ACC112 (cell line): ENCODE results near the gene FBLN2.
"Not testable (repeated sequence)": the region's sequence is repeated elsewhere in the genome, so short reads cannot be mapped to it uniquely, and the experiment has no call there.

Experiments
- H2AFZ ChIP-seq: fragments of 200-600 bp; sonication (generic); one replicate; pipeline ENCODE4 v1.6.0; 2017; ENCODE audit warnings: antibody characterized with exemption, low read length; ENCODE audit not compliant: unreplicated experiment
- H3K27ac ChIP-seq: fragments of 200-600 bp; sonication (generic); 2 replicates; pipeline ENCODE4 v1.5.1; 2014; ENCODE audit warnings: low read depth, mild to moderate bottlenecking, antibody characterized with exemption, low read length, moderate library complexity
- H3K27me3 ChIP-seq: fragments of 200-600 bp; sonication (generic); 2 replicates; pipeline ENCODE4 v1.6.1; 2014; ENCODE audit warnings: mild to moderate bottlenecking, antibody characterized with exemption, low read length, moderate library complexity, mixed read lengths; ENCODE audit not compliant: insufficient read depth
- H3K36me3 ChIP-seq: fragments of 200-600 bp; sonication (generic); 2 replicates; pipeline ENCODE4 v1.6.1; 2016; ENCODE audit warnings: mild to moderate bottlenecking, antibody characterized with exemption, low read length, moderate library complexity, mixed read lengths; ENCODE audit not compliant: insufficient read depth
- H3K4me1 ChIP-seq: fragments of 200-600 bp; sonication (generic); one replicate; pipeline ENCODE4 v1.6.1; 2016; ENCODE audit warnings: low read length, mixed read lengths; ENCODE audit not compliant: insufficient read depth, unreplicated experiment, control insufficient read depth
- H3K4me3 ChIP-seq: fragments of 200-600 bp; sonication (generic); 2 replicates; pipeline ENCODE4 v1.5.1; 2014; ENCODE audit warnings: mild to moderate bottlenecking, low read depth, low read length
- H3K79me2 ChIP-seq: fragments of 200-600 bp; sonication (generic); one replicate; pipeline ENCODE4 v1.6.0; 2016; ENCODE audit warnings: low read length; ENCODE audit not compliant: control insufficient read depth, unreplicated experiment, insufficient read depth

The FBLN2 gene

GRCh38 chr3:13548696-13549622 is at the start of gene FBLN2:
FBLN2 (plus strand) TSS chr3:13549125; CDS start chr3:13570356, 21,231 bp downstream.
- peak within 1 kb of the TSS; percentile 76 for H3K4me3 ChIP-seq
- peak within 1 kb of the TSS; percentile 71 for H2AFZ ChIP-seq
- no peaks in the 10 kb centered on the region for H3K27me3 ChIP-seq
- peaks cover 44% of the 10 kb centered on the region for H3K4me1 ChIP-seq
- no peak within 1 kb of the TSS for H3K27ac ChIP-seq
- H3K36me3 ChIP-seq: no peaks in the 10 kb centered on the region
- H3K79me2 ChIP-seq: no peaks in the 10 kb centered on the region

DNA sequence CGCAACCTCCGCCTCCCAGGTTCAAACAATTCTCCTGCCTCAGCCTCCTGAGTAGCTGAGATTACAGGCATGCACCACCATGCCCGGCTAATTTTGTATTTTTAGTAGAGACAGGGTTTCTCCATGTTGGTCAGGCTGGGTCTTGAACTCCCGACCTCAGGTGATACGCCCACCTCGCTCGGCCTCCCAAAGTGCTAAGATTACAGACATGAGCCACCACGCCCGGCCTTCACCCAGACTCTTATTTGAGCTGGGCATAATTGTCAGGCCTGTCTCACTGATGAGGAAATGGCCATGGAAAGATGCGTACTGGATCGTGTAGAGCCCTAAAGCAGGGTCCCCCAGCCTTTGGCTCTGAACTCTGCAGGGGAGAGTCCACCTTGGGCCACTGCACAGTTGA is 49.7 kb upstream of the FBLN2 start:
- not testable (repeated sequence) for H2AFZ ChIP-seq, H3K27me3 ChIP-seq, H3K4me3 ChIP-seq, H3K4me1 ChIP-seq, H3K27ac ChIP-seq, H3K36me3 ChIP-seq, H3K79me2 ChIP-seq

GRCh38 chr3:13500133-13500885 is 48.6 kb upstream of the FBLN2 start:
- Histone ChIP-seq H2AFZ (no peak overlapping the region), H3K4me1 (peaks cover 5% of the 10 kb centered on the region), H3K27me3 (no peaks in the 10 kb centered on the region), H3K36me3 (no peaks in the 10 kb centered on the region), H3K79me2 (no peaks in the 10 kb centered on the region), H3K27ac (no peak overlapping the region), H3K4me3 (no peak overlapping the region)

- no peaks in the 10 kb centered on the region for H3K79me2 ChIP-seq
Measured at GRCh38 chr3:13501056-13501455, 47.9 kb upstream of the FBLN2 start.

DNA sequence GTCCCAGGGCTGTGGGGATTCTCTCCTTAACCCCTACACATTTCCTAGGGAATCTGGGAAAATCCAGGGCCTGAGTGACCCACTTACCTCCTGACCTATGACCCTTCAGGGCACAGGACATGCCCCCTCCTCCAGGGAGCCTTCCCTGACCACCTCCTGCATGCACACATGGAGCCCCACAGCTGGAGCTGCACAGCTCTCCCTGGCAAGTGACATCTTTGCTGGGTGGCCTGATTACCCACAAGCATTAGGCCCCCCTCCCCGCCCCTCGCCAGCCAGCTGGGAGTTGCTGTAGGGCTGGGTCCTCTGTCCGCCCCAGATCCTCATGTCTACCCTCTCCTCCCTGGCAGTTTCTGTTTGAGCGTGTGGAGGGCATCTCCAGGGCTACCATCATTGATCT is 47.4 kb upstream of the FBLN2 start:
- Histone ChIP-seq H3K27ac (no peak overlapping the region), H2AFZ (no peak overlapping the region)

More at GRCh38 chr3:13501056-13501455, 47.9 kb upstream of the FBLN2 start:
- Histone ChIP-seq H3K27ac (no peak overlapping the region), H3K4me1 (peaks cover 5% of the 10 kb centered on the region), H2AFZ (no peak overlapping the region), H3K36me3 (no peaks in the 10 kb centered on the region), H3K27me3 (no peaks in the 10 kb centered on the region), H3K4me3 (no peak overlapping the region)

GRCh38 chr3:13501958-13502790 is 46.8 kb upstream of the FBLN2 start:
- no peaks in the 10 kb centered on the region for H3K36me3 ChIP-seq

More for the DNA sequence above, 47.4 kb upstream of the FBLN2 start:
- Histone ChIP-seq H3K27me3 (no peaks in the 10 kb centered on the region), H3K4me1 (peaks cover 4% of the 10 kb centered on the region), H3K79me2 (no peaks in the 10 kb centered on the region), H3K4me3 (no peak overlapping the region), H3K36me3 (no peaks in the 10 kb centered on the region)

GRCh38 chr3:13502791-13503060 is 46.2 kb upstream of the FBLN2 start:
- H3K4me3 ChIP-seq: no peak overlapping the region
- H3K27me3 ChIP-seq: no peaks in the 10 kb centered on the region
- no peak overlapping the region for H2AFZ ChIP-seq
- H3K79me2 ChIP-seq: no peaks in the 10 kb centered on the region
- H3K36me3 ChIP-seq: no peaks in the 10 kb centered on the region
- no peak overlapping the region for H3K27ac ChIP-seq
- H3K4me1 ChIP-seq: no peaks in the 10 kb centered on the region

More at GRCh38 chr3:13501958-13502790, 46.8 kb upstream of the FBLN2 start:
- H3K79me2 ChIP-seq: no peaks in the 10 kb centered on the region
- no peak overlapping the region for H3K27ac ChIP-seq
- H3K4me3 ChIP-seq: no peak overlapping the region
- no peak overlapping the region for H2AFZ ChIP-seq
- no peaks in the 10 kb centered on the region for H3K4me1 ChIP-seq
- no peaks in the 10 kb centered on the region for H3K27me3 ChIP-seq

GRCh38 chr3:13504161-13504831 is 44.6 kb upstream of the FBLN2 start:
- no peaks in the 10 kb centered on the region for H3K36me3 ChIP-seq
- H3K27ac ChIP-seq: no peak overlapping the region
- H3K27me3 ChIP-seq: no peaks in the 10 kb centered on the region
- no peaks in the 10 kb centered on the region for H3K79me2 ChIP-seq
- H3K4me3 ChIP-seq: no peak overlapping the region
- H2AFZ ChIP-seq: no peak overlapping the region
- no peaks in the 10 kb centered on the region for H3K4me1 ChIP-seq

DNA sequence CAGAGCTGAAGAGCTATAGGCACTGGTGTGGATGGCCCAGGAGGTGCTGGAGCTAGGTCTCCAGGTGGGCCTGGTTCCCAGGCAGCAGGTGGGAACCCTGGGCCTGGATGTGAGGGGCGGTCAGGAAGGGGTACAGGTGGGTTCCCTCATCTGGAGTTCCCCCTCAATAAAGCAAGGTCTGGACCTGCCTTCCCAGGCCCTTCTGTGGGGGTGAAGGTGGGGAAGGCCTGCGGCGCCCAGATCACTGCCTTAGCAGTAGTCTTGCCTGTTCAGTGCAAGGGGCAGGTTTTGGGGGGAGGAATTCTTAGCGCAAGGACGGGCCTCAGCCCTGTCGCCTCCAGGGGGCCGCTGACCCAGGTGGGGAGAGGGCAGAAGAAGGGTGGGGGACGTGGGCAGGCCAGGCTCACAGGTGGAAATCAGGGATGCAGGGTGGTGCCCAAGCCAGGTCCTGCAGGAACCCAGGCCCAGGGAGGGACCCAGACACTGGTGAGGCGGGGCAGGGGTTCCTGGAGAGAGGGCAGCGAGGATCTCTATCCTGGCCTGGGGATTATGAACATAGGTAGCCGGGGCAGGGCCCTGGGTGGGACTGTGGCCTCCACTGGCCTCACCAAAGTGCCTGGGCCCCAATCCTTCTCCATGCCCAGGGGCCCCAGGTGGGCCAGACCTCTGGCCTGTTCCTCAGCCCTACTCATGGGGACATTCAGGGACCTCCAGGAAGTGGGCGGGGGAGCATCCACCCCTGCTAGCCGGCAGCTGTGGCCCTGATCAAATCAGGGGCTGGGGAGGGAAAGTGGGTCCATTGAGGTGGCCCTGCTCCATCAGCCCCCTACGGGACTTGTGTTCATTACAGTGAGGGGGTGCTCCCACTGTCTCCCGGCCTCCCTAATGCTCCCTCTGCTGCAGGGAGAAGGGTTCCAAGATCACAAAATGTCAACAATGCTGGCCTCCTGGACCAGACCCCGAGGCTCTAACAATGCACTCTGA is 43.5 kb upstream of the FBLN2 start:
- Histone ChIP-seq H2AFZ (no peak overlapping the region), H3K4me3 (no peak overlapping the region), H3K36me3 (no peaks in the 10 kb centered on the region), H3K79me2 (no peaks in the 10 kb centered on the region), H3K27ac (no peak overlapping the region), H3K27me3 (no peaks in the 10 kb centered on the region), H3K4me1 (no peaks in the 10 kb centered on the region)
